Activated T-cell treated with anti-CD3 and anti-CD28 coated beads, Interleukin-2, amount 50 U/mL, for 48 hours (primary cell): Measurements from ENCODE around the gene ZNF469.

Experiments used
- DNase-seq, 2 experiments: peaks; one replicate each; pipeline ENCODE4 v3.0.0-alpha.2; 2020

Gene ZNF469

DNA sequence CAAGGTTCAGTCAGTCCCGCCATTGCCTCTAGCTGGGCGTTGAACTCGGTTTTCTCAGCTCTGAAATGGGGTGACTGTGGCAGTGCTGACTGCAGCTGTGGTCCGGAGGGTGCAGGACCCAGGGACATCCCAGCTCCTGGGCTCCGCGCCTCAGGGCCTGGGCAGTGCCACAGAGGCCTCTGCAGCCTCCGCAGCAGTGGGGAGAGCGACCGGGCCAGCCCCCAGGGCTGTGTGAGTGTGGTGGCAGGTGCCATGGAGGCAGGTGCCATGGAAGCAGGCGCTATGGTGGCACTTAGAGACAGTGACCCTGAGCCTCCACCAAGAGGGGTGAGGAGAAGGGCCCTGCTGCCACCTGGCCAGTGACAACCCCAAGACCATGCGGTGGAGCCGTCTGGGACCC, 30.9 kb downstream of the ZNF469 start:
- no peak for DNase-seq

DNA sequence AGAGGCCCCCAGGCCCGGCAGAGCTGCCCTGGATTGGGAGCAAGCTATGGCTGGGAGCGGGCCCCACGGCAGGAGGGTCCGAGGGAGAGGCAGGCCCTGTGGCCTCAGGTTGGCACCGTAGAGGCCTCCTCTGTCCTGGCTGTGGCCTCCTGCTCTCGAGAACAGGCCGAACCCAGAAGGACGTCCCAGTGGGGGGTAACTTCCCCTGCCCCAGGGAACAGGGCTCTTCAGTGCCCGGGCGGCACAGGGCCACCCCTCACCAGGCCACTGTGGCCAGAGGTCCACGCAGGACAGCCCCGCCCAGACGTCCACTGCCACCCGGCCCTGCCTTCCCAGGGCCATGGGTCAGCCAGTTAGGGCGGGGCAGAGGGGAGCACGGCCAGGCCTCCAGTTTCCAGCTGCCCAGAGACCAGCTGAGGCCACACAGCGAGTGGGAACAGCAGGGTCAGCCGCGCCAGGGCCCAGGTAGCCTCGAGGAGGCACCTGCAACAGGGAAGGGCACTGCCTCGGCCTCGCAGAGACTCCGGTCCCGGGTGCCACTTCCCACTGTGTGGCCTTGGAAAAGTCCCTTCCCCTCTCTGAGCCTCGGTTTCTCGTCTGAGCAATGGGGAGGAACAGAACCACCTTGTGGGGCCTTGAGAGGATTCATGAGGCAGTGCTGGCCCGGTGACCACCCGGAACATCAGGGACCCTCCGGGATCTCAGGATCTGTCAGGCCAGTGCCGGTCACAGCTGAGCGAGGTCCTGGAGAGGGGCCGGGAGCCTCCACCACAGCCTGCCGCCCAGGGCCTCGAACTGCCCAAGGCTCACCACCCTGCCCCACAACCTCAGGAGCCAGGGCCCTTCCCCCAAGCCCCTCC, 32.0 kb downstream of the ZNF469 start:
- DNase-seq = no peak

DNA sequence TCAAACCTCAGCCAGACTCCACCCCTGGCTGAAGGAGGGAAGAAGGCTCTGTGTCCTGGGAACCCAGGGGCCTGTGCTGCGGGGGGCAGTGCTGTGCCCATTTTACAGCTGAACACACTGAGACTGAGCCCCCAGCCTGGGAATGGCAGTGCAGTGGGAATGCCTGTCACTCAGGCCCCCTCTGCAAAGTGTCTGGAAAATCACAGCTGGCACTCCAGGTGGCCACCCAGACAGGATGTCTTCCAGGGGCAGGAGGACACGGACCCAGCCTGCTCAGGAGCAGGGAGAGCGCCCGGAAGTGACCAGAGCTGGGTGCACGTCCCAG, 32.6 kb downstream of the ZNF469 start:
- DNase-seq = no peak

DNA sequence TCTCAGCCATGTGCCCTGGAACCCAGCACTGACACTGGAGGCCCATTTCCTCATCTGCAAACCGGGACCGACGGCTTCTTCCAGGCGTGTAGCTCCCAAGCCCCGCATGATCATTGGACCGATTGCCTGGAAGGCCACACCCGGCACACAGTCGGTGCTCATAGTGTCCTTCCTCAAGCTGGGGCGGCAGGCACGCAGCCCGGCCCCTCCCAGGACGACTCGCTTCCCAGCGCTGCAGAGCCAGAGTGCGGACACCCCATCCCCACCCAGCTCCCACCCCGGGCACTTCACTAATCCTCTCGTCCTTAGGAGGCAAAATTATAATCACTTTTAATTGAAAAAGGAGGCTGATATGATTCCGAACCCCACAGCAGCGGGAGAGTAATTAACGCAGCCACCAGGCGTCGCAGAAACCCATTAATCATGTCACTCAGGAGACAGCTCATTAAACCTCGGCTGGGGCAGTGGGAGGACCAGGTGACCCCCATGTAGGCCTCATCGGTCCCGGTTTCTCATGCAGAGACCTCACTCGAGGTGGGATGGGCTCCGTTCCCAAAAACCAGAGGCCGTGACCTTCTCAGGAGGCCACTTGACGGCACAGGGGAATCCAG, 33.1 kb downstream of the ZNF469 start:
- DNase-seq = no peak

GRCh38 chr16:88416686-88417085, 33.9 kb downstream of the ZNF469 start:
- no peak for DNase-seq

- no peak for DNase-seq
Measured at GRCh38 chr16:88417684-88418476, 35.1 kb downstream of the ZNF469 start.

GRCh38 chr16:88418869-88419268, 36.1 kb downstream of the ZNF469 start:
- no peak for DNase-seq

DNA sequence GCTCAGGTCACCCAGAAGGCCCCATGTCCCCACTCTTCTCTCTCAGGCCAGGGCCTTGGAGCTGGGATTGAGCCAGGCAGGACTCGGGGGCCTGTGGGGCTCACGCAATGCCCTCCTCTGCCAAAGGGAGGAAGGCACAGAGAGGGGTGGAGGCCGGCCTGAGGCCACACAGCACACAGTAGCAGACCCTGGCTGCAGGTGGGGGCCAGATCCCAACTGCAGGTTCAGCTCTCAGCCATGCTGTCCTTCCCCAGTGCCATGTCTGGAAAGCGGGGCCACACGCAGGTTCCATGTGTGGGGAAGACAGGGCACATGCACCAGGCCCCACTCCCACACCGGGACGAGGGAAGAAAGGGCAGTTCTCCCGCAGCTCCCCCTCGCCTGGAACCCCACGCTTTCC, 37.0 kb downstream of the ZNF469 start:
- DNase-seq = no peak

- DNase-seq = no peak
Measured at GRCh38 chr16:88420496-88420895, 37.7 kb downstream of the ZNF469 start.

GRCh38 chr16:88421301-88421700, 38.5 kb downstream of the ZNF469 start:
- no peak for DNase-seq

DNA sequence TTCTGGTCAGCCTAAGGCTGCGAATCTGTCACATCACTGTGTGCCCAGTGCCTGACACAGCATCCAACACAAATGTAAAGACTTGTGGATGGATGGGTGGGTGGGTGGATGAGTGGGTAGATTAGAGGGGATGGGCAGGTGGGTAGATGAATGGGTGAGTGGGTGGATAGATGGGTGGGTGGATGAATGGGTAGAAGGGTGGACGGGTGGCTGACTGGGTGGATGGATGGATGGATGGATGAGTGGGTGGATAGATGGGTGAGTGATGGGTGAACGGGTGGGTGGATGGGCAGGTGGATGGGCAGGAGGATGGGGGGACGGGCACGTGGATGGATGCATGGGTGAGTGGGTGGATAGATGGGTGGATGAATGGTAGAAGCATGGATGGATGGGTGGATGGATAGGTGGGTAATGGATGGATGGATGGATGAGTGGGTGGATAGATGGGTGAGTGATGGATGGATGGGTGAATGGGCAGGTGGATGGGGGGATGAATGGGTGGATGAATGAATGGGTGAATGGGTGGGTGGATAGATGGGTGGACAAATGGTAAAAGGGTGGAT, 39.2 kb downstream of the ZNF469 start:
- no peak for DNase-seq

- no peak for DNase-seq
Measured at GRCh38 chr16:88422733-88423447, 40.1 kb downstream of the ZNF469 start.

DNA sequence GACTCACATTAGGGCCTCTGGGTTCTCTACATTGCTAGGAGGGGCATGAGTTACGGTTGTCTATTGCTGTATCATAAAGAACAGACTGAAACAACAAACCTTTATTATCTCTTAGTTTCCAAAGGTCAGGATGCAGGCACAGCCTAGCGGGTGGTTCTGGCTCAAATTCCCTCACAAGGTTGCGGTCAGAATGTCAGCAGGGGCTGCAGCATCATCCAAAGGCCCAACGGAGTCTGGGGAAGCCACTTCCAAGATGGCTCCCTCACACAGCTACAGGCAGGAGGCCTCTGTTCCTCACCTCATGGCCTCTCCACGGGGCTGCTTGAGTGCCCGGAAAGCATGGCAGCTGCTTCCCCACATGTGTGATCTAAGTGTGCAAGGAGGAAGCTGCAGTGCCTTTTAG, 40.7 kb downstream of the ZNF469 start:
- no peak for DNase-seq

DNA sequence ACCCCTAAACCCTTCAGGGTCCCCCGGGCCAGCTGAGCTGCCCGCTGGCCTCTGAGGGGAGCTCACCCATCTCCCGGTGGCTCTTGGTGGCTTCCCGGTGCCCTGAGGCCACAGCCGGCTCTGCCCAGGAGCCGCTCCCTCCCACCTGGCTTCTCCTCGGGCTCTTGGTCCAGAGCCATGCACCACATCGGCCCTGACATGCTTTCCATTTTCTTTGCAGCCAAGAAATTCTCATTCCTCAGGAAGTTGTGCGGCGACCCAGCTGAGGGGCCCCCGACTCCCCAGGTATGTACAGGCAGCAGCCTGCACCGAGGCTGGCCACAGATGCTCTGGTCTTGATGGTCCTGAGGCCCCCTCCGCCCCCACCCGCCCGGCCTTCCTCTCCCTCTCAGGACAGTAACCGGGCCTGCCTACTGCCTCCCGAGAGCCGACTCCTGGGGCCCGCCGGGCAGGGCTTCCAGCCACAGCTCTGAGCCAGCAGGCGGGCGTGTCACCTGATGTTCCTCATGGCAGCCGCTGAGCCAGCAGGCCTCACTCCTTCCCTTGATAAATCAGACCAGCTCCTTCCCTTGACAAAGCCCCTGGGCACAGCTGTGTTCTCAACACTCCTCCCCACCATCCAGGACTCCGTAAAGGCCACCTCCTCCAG, 42.0 kb downstream of the ZNF469 start:
- no peak for DNase-seq

- DNase-seq = no peak
Measured at GRCh38 chr16:88426018-88426417, 43.3 kb downstream of the ZNF469 start.

DNA sequence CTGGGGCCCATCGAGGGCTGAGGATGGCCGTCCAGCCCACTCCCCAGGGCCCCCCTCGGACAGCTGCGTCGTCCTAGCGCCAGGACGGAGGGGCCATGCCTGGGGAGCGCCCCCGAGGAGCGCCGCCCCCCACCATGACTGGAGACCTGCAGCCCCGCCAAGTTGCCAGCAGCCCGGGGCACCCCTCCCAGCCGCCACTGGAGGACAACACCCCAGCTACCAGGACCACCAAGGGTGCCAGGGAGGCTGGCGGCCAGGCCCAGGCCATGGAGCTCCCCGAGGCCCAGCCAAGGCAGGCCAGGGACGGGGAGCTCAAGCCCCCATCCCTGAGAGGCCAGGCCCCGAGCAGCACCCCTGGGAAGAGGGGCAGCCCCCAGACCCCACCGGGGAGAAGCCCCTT, 44.6 kb downstream of the ZNF469 start:
- no peak for DNase-seq

GRCh38 chr16:88428156-88428555, 45.4 kb downstream of the ZNF469 start:
- no peak for DNase-seq

- DNase-seq = no peak
Measured at GRCh38 chr16:88428616-88429386, 46.0 kb downstream of the ZNF469 start.

DNA sequence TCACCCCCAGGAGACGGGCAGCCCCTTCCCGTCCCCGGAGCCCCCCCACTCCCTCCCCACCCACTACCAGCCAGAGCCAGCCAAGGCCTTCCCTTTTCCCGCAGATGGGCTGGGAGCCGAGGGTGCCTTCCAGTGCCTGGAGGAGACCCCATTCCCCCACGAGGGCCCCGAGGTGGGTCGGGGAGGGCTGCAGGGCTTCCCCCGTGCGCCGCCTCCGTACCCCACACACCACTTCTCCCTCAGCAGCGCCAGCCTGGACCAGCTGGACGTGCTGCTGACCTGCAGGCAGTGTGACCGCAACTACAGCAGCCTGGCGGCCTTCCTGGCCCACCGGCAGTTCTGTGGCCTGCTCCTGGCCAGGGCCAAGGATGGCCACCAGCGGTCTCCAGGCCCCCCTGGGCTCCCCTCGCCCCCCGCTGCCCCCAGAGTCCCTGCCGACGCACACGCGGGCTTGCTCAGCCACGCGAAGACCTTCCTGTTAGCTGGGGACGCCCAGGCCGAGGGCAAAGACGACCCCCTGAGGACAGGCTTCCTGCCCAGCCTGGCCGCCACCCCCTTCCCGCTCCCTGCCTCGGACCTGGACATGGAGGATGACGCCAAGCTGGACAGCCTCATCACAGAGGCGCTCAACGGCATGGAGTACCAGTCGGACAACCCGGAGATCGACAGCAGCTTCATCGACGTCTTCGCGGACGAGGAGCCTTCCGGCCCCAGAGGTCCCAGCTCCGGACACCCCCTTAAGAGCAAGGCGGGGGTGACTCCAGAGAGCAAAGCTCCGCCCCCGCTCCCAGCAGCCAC, 46.8 kb downstream of the ZNF469 start:
- DNase-seq = no peak

GRCh38 chr16:88430185-88430523, 47.4 kb downstream of the ZNF469 start:
- peak; percentile 38 to 46 for DNase-seq
